Activated T-cell treated with anti-CD3 and anti-CD28 coated beads, Interleukin-2, amount 50 U/mL, for 48 hours (primary cell): ENCODE measurements around the gene SIK3.

Source experiments
- DNase-seq, 2 experiments: peaks; one replicate each; pipeline ENCODE4 v3.0.0-alpha.2; 2020

The SIK3 gene

GRCh38 chr11:116890193-116890592 is 208.0 kb downstream of the SIK3 start:
- DNase-seq: no peak

- no peak for DNase-seq
Observed at GRCh38 chr11:116888884-116889549, 209.2 kb downstream of the SIK3 start.

- no peak for DNase-seq
Observed at GRCh38 chr11:116888024-116888423, 210.2 kb downstream of the SIK3 start.

DNA sequence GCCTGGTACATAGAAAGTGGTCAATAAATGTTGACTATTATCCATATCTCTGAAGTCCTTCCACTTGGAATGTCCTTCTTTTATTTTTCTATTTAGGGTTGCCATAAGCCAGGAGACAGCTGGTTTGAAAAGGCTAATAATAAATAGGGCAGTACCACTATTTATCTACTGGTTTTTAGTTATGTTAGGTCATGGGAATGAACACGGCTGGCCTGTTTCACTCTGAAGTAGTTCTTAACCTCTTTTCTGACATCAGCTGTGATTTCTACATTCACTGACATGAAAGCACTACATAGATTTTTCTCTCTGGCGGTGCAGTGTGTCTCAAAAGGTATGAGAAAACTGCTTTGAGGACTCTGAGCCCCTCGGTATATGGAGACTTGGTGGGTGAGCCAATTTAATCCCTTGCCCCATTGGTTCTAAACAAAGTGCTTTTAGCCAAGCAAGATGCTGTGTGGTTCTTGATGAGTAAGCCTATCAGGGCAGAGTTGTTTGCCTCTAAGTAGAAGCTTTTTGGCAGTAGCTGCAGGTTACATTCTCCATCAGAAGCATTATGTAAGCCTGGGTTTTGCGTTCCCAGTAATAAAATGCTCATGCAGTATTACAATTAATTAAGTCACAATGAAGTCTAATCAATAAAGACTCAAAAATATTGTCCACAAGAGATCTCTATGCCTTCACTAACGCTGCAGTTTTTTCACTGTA is 212.1 kb downstream of the SIK3 start:
- no peak for DNase-seq

- DNase-seq: peak in 1 of 2 experiments; percentile 22
Observed at GRCh38 chr11:116882386-116882785, 215.8 kb downstream of the SIK3 start.

DNA sequence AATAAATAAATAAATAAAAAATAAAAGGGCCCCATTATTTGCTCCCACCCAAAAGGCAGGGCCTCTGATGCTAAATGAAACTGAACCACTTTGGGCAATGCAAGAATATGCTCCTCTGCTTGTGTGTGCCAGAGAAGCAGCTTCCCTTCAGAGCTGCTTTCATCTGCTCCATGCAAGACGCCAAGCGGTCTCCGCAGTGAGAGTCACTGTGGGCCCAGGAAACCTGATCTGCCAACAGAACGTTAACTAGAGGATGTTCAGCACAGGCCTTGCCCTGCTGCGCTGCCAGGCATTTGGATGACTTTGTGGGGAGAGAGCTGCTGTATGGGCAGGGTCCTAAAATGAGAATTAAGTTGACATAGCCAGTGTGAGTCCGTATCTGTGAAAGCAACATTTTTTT is 217.1 kb downstream of the SIK3 start:
- no peak for DNase-seq

DNA sequence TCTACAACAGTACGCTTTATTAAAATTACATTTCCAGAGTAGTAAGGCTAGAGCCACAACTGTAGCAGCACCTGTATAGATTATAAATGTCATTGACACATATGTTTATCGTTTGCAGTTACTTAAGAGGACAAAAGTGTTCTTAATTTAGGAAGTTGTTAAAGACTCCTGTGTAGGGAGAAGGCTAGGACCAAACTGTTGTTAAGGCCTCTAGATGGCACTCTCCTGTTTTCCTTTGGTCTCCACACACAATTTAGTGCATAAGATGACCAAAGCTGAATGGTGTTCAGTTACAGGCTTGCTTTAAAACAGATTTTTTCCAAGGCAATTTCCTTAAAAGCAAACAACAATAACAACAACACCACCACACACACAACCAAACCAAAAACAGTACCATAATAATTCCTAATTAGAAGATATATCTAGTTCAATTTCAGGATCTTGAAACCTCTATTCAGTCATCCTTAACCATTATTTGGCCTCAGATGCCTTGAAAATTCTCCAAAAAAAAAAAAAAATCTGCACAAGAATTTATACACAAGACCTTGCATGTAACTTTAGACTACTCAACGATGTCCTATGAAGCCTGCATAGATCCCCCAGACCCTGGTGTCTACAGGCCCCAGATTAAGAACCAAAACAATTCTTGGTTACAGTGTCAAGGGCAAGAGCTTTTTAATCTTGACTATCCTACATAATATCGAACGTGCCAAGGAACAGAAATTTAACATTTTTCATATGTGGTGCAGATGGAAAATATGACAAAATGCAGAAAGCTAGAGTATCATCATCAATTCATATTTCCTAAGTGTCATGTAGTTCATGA is 218.2 kb downstream of the SIK3 start:
- DNase-seq: no peak

DNA sequence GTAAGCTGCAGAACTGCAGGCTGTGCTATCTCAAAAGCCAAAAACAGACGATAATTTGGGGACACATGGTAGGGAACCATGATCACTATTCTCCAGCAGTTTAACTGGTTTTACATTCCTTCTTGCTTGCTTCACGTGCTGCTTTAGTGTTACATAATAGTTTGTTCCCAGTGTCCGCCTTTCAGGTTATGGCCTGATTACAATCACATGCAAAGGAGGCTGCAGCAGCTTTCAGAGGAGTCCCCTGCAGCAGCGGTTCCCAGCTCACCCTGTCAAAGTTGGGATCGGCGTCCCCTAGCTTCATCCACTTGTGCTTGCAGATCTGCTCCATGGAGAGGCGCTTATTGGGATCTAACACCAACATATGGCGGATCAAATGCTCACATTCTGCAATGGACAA is 221.6 kb downstream of the SIK3 start:
- no peak for DNase-seq

DNA sequence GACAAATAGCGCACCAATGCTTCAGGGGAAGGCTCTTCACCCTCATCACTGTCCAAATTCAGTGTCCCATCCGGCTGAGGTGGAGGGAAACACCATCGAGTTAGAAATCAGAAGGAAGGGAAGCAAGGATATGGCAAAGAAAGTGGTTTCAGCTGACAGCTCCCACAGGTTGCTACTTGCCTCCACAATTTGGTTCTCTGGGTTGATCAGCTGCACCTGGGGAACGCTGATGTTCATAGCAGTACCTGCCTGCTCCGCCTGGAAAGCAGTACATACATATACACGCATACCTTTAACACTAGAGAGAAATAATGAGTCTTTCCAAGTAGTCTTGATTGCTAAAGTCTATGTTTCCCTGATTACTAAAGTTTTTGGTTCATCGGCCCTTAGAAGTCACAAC is 223.0 kb downstream of the SIK3 start:
- DNase-seq: no peak

- no peak for DNase-seq
Observed at GRCh38 chr11:116874251-116874650, 224.0 kb downstream of the SIK3 start.

GRCh38 chr11:116873381-116873780 is 224.8 kb downstream of the SIK3 start:
- no peak for DNase-seq

- DNase-seq: no peak
Observed at GRCh38 chr11:116871248-116871647, 227.0 kb downstream of the SIK3 start.

GRCh38 chr11:116870054-116870453 is 228.2 kb downstream of the SIK3 start:
- DNase-seq: no peak

GRCh38 chr11:116869610-116870009 is 228.6 kb downstream of the SIK3 start:
- no peak for DNase-seq

DNA sequence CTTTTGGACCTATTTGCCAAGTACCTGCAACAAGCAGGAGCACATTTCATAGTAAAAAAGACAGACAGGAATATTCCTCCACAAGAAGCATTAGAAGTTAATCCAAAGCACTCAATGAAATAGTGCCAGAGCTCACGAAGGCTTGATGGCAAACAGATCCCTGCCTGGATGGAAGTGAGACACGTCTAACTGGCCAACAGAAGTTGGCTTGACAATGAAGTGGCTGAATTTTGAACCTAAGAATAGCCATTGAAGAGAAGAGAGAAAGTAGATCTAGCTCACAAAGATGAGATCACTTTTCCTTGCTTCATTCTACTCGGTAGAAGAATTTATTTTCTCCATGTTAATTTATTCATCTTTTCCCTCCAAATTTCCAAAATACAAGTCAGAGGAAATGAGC is 230.2 kb downstream of the SIK3 start:
- no peak for DNase-seq

GRCh38 chr11:116867619-116868018 is 230.6 kb downstream of the SIK3 start:
- no peak for DNase-seq

- no peak for DNase-seq
Observed at GRCh38 chr11:116866804-116867455, 231.3 kb downstream of the SIK3 start.

- no peak for DNase-seq
Observed at GRCh38 chr11:116865696-116866095, 232.5 kb downstream of the SIK3 start.

DNA sequence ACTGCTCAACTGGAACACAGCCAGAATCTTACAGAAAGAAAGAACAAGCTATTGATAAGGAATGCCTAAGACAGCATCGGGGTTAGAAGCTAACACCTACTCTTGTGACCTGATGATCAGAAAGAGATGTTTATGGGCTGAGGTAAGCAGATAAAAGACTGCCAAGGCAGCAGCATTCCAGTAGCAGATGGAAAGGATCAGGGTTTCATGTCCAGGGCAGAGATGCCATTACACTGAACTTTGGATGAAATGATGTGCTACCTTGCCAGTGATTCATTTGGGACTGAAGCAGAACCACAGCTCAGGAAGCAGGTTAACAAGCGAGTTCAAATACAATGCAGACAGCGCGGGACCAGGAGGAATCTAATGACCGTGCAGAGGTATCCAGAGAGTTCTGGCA is 233.7 kb downstream of the SIK3 start:
- DNase-seq: no peak

DNA sequence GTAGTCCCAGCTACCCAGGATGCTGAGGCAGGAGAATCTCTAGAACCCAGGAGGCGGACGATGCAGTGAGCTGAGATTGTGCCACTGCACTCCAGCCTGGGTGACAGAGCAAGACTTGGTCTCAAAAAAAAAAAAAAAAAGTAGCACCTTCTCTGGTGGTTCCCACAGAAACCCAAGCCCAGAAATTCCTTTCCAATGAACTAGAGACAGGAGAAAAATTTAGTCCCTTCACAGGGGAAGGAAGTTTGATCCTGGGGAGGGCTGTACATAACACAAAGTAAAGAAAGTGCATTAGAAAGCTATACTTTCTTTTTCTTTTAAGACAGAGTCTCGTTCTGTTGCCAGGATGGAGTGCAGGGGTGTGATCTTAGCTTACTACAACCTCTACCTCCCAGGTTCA is 235.3 kb downstream of the SIK3 start:
- DNase-seq: no peak

- no peak for DNase-seq
Observed at GRCh38 chr11:116862185-116862584, 236.0 kb downstream of the SIK3 start.

DNA sequence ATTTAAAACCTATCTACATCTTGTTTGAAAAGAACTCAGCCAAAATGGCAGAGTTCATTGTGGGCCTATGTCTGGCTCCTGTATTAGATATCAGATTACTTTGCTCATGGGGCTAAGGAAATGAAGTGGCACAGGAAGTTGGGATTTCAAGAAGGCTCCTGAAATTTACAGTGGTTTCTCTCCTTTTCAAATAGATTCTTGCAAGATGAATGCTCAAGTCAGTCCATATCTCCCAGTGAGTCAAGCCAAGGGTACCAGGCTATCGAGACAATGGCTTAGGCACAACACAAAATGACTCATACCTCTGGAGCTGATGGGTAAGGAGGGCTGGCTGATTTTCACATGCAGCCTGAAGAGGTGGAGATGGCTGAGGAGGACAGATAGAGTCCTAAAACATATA is 236.7 kb downstream of the SIK3 start:
- DNase-seq: no peak

DNA sequence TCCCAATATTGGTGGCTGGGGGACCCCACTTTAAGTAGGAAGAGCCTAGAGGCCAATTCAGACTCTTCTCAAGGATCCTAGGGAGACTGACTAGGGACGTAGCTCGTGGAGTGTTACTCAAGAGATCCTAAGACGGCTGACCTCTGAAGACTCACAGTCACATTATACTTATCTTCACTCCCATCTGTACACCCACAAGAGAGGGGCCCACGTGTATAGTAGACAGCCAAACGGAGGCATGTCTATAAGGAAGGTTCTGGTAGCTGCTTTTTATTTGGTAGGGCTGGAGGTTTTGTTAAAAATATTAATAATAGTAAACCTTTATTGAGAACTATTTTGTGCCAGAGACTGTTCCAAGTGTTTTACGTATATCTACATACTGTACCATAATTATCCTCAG is 237.9 kb downstream of the SIK3 start:
- DNase-seq: no peak
